SH-SY5Y (cell line): ENCODE data around the gene NAGLU.

Experiments used
- GATA2 ChIP-seq: IDR thresholded peaks from 2 replicates; pipeline ENCODE4 v1.6.1; 2011; ENCODE audit warnings: mild to moderate bottlenecking, low read depth, low read length
- GATA3 ChIP-seq: IDR thresholded peaks from 2 replicates; pipeline ENCODE4 v1.6.1; 2011; ENCODE audit warnings: low read depth, mild to moderate bottlenecking, low read length, moderate library complexity

- no peak for TF ChIP-seq GATA2
- no peak for TF ChIP-seq GATA3
Observed at GRCh38 chr17:42502091-42502490, 34.0 kb upstream of the NAGLU start.
